Duodenal mucosa (tissue), 2 donors: ENCODE measurements around the gene DIO2.

Source experiments
- H3K27ac ChIP-seq: one replicate; pipeline ENCODE4 v1.7.0; 2013; ENCODE audit warnings: low read depth, low read length
- H3K27me3 ChIP-seq, 2 donors: one replicate each; pipeline ENCODE4 v1.7.0; 2013; ENCODE audit warnings: low read length in 2 of 2, control low read depth in 1 of 2; ENCODE audit not compliant: insufficient read depth in 2 of 2, control insufficient read depth in 1 of 2
- H3K36me3 ChIP-seq, 2 donors: one replicate each; pipeline ENCODE4 v1.7.0; 2013; ENCODE audit warnings: low read length in 2 of 2, control low read depth in 1 of 2; ENCODE audit not compliant: insufficient read depth in 2 of 2, control insufficient read depth in 1 of 2
- H3K4me1 ChIP-seq, 2 donors: one replicate each; pipeline ENCODE4 v1.7.0; 2013; ENCODE audit warnings: low read length in 2 of 2, control low read depth in 1 of 2; ENCODE audit not compliant: insufficient read depth in 2 of 2, control insufficient read depth in 1 of 2
- H3K4me3 ChIP-seq, 2 donors: one replicate each; pipeline ENCODE4 v1.7.0; 2013; ENCODE audit warnings: low read length in 2 of 2, low read depth in 1 of 2
- H3K9ac ChIP-seq, 2 donors: one replicate each; pipeline ENCODE4 v1.7.0; 2013; ENCODE audit warnings: low read length in 2 of 2, low read depth in 1 of 2
- H3K9me3 ChIP-seq, 2 donors: one replicate each; pipeline ENCODE4 v1.7.0; 2013; ENCODE audit warnings: low read length in 2 of 2, control low read depth in 1 of 2; ENCODE audit not compliant: control insufficient read depth in 1 of 2

The DIO2 gene

DNA sequence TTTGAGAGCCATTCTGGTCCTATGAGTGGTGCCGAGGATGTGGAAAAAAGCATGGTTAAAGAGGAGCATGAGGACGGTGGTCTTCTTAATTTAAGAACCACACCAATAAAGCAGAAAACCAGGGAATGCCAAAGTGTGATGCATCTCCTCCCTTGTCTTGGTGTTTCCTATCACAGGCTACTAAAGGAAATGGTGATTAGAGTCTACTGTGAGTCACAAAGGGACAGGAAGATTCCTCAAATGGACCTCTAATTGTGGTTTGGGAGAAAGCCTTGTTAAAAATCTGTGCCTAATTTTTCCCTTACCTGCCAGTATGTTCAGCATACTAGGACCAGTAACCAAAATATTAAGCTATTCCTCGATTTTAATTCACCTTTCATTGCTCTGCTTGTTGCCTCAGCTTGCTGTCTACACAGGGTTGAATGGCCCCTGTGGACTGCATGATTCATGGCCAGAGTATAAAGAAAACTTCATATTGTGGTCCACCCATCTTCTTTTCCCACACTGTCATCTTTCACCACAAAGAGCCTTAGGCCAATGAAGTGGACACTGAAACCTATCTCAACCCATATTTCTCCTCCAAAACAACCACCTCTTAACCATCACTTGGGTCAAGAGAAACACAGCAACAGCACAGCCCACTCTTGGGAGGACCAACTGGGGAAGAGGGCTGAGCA is 38.8 kb downstream of the DIO2 start:
- Histone ChIP-seq H3K27ac (no peak overlapping the region), H3K4me3 (no peak overlapping the region), H3K27me3 (no peaks in the 10 kb centered on the region), H3K4me1 (no peaks in the 10 kb centered on the region), H3K36me3 (no peaks in the 10 kb centered on the region), H3K9me3 (no peaks in the 10 kb centered on the region), H3K9ac (no peak overlapping the region)

DNA sequence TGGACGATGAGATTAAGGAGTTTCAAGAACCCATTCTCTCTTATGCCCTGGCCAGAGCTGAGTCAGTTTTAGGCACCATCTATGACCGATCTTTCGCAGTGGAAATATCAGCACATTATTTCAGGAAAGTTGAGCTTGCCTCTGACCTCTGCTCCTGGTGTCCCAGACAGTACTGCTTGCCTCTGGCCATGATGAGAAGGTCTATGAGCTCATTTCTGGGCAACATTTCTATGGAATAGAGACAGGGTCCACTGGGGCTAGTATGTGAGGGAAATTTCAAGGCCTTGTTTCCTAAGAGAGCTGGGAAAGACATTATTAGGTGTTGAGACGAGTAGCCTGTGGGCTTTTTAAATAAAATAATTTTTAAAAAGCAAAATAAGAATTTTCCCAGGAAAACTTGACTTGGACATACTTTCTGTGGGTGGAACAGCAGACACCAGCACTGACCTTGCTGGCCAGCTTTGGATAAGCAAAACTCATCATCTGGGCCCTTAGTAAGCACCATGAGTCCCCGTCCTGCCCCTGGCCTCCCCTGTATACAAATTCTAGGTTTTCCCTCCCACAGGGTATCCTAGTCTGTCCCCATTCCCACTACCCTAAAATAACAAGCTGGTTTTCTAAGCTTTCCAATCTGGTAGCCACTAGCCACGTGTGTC is 43.4 kb downstream of the DIO2 start:
- no peak overlapping the region for H3K27ac ChIP-seq
- H3K4me3 ChIP-seq, result no peak overlapping the region
- H3K27me3 ChIP-seq, result no peaks in the 10 kb centered on the region
- H3K4me1 ChIP-seq, result no peaks in the 10 kb centered on the region
- no peaks in the 10 kb centered on the region for H3K36me3 ChIP-seq
- no peaks in the 10 kb centered on the region for H3K9me3 ChIP-seq
- H3K9ac ChIP-seq, result no peak overlapping the region

DNA sequence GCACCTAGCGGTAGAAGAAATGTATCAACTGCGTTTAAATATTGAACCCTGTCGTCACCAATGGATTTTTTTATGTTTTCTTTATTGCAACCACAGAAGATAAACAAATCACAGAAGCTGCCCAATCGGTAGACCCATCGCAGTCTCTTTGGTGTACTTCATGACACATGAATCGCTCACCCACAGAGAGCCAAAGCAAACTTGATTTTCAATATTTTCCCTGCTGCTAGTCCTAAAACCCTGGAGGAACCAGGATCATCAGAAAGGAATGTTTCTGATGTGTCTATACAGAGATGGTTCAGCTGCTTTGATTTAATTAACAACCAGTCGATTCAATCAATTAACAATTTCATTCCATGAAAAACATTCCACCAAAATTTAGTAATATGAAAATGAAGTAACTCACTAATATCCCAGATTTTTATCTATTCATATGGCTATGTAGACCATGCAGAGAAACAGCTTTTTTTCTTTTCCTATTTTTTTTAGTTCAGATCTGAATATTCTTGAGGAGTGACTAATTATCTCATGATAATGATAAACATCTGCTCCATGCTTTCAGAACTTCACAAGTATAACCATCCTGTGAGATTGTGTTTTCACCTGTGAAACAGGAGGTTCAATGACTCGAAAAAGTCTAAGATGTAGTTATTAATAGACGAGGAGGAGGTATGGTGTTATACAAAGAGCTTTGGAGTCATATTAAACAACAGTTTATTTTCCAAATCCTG is 46.1 kb downstream of the DIO2 start:
- Histone ChIP-seq H3K9me3 (no peaks in the 10 kb centered on the region), H3K9ac (no peak overlapping the region), H3K36me3 (no peaks in the 10 kb centered on the region), H3K27ac (no peak overlapping the region), H3K4me3 (no peak overlapping the region), H3K27me3 (no peaks in the 10 kb centered on the region), H3K4me1 (no peaks in the 10 kb centered on the region)

DNA sequence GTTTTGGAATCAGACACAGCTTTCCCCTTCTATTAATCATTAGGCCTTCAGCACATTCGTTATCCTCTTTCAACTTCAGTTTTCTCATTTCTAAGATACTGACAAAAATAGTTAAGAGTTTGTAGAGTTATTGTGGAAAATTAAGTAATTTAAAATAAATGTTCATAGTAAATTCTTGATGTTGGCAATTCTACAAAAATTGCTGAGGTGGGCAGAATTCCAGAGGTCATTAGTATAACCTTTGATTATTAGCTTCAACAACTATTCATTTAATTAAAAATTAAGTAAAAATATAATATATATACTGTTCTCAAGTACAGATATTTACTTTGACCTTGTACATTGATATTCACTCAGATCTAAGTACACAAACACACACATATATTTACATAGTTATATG is 58.5 kb downstream of the DIO2 start:
- Histone ChIP-seq H3K9me3 (no peaks in the 10 kb centered on the region), H3K36me3 (no peaks in the 10 kb centered on the region), H3K4me1 (no peaks in the 10 kb centered on the region), H3K27me3 (no peaks in the 10 kb centered on the region), H3K9ac (no peak overlapping the region), H3K4me3 (no peak overlapping the region), H3K27ac (no peak overlapping the region)

DNA sequence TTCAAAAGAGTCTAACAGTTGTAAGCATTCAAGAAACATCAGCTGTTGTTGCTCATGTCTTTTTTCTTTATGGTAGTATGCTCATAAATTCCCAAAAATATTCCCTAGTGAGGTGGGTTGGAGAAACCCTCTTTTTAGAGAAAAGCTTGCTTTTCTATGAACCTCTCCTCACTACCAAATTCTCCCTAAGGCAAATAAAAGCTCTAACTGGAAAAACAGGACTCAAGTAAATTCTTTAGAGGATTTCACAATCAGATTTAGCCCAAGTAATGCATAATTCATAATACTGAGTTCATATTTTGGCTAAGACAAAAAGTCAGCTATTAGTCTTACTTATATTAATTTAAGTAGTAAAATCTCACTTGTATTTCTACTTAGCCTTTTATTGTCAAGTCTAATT is 59.1 kb downstream of the DIO2 start:
- Histone ChIP-seq H3K9me3 (no peaks in the 10 kb centered on the region), H3K9ac (no peak overlapping the region), H3K27ac (no peak overlapping the region), H3K4me3 (no peak overlapping the region), H3K27me3 (no peaks in the 10 kb centered on the region), H3K4me1 (no peaks in the 10 kb centered on the region), H3K36me3 (no peaks in the 10 kb centered on the region)

DNA sequence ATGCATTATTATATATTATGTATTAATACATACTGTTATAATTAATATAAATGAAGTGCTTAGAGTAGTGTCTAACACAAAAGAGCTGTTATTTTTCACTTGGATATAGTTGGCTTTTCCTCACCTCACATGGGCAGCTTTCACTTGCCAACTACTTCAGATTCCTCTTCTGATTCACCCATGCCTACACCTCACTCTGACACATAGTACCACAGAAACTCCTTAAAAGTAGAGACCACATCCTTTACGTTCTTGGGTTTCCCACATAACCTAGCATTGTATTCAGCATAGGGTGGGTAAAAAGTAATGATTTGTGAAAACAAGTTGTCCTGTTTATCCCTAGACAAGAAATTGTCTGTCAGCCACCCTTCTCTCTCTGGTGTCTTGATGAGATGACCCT is 61.0 kb downstream of the DIO2 start:
- Histone ChIP-seq H3K4me1 (no peaks in the 10 kb centered on the region), H3K9me3 (no peaks in the 10 kb centered on the region), H3K27ac (no peak overlapping the region), H3K4me3 (no peak overlapping the region), H3K36me3 (no peaks in the 10 kb centered on the region), H3K27me3 (no peaks in the 10 kb centered on the region), H3K9ac (no peak overlapping the region)
